DOHH2 (cell line): ENCODE data around the gene SLC2A4RG.

Experiments used
- H3F3A ChIP-seq: fragments of 200-600 bp; sonication (generic), shearing (Covaris generic); 2 replicates; pipeline ENCODE4 v1.6.0; 2016; ENCODE audit warnings: antibody characterized with exemption, mild to moderate bottlenecking; ENCODE audit not compliant: control insufficient read depth, insufficient read depth
- H3K27ac ChIP-seq: fragments of 200-600 bp; sonication (generic); 2 replicates; pipeline ENCODE4 v1.5.1; 2014; ENCODE audit warnings: low read depth, mild to moderate bottlenecking, low read length, moderate library complexity
- H3K27me3 ChIP-seq: fragments of 200-600 bp; sonication (generic); 2 replicates; pipeline ENCODE4 v1.6.1; 2014; ENCODE audit warnings: mild to moderate bottlenecking, low read length, mixed read lengths; ENCODE audit not compliant: control insufficient read depth
- H3K36me3 ChIP-seq: fragments of 200-600 bp; sonication (generic); 2 replicates; pipeline ENCODE4 v1.6.1; 2014; ENCODE audit warnings: mild to moderate bottlenecking, low read length, moderate library complexity, mixed read lengths; ENCODE audit not compliant: control insufficient read depth
- H3K4me1 ChIP-seq: fragments of 200-600 bp; sonication (generic); 2 replicates; pipeline ENCODE4 v1.6.1; 2014; ENCODE audit warnings: mild to moderate bottlenecking, low read length, mixed read lengths; ENCODE audit not compliant: control insufficient read depth
- H3K4me2 ChIP-seq: fragments of 200-600 bp; sonication (generic); 2 replicates; pipeline ENCODE4 v1.6.0; 2014; ENCODE audit warnings: mild to moderate bottlenecking, low read length, moderate library complexity
- H3K4me3 ChIP-seq: fragments of 200-600 bp; sonication (generic); 2 replicates; pipeline ENCODE4 v1.5.1; 2014; ENCODE audit warnings: mild to moderate bottlenecking, low read length, mixed read lengths
- H3K79me2 ChIP-seq: fragments of 200-600 bp; sonication (generic); 2 replicates; pipeline ENCODE4 v1.6.1; 2014; ENCODE audit warnings: mild to moderate bottlenecking, low read length, mixed read lengths; ENCODE audit not compliant: control insufficient read depth
- H3K9me2 ChIP-seq: fragments of 200-600 bp; sonication (generic); replicated peaks from 2 replicates; pipeline ENCODE4 v1.6.1; 2014; ENCODE audit warnings: mild to moderate bottlenecking, low read length, mixed read lengths; ENCODE audit not compliant: control insufficient read depth
- H3K9me3 ChIP-seq: fragments of 200-600 bp; sonication (generic); 2 replicates; pipeline ENCODE4 v1.6.1; 2014; ENCODE audit warnings: antibody characterized with exemption, low read length, mixed read lengths; ENCODE audit not compliant: control insufficient read depth, insufficient read depth
- H4K20me1 ChIP-seq: fragments of 200-600 bp; sonication (generic); 2 replicates; pipeline ENCODE4 v1.6.0; 2014; ENCODE audit warnings: low read depth, mild to moderate bottlenecking, antibody characterized with exemption, low read length, moderate library complexity; ENCODE audit not compliant: control insufficient read depth, insufficient read depth
- EZH2phosphoT487 ChIP-seq: fragments of 200-600 bp; sonication (generic); IDR thresholded peaks from 2 replicates; pipeline ENCODE4 v1.6.1; 2017; ENCODE audit warnings: borderline replicate concordance, mild to moderate bottlenecking, antibody characterized with exemption, low read length, moderate library complexity, mixed read lengths
- TF ChIP-seq, protein P1 (sequence below): fragments of 200-600 bp; sonication (generic); IDR thresholded peaks from one replicate; pipeline ENCODE4 v1.5.1; 2014; ENCODE audit warnings: antibody characterized with exemption, mild to moderate bottlenecking, low read depth, low read length; ENCODE audit not compliant: poor library complexity, severe bottlenecking

The SLC2A4RG gene

DNA sequence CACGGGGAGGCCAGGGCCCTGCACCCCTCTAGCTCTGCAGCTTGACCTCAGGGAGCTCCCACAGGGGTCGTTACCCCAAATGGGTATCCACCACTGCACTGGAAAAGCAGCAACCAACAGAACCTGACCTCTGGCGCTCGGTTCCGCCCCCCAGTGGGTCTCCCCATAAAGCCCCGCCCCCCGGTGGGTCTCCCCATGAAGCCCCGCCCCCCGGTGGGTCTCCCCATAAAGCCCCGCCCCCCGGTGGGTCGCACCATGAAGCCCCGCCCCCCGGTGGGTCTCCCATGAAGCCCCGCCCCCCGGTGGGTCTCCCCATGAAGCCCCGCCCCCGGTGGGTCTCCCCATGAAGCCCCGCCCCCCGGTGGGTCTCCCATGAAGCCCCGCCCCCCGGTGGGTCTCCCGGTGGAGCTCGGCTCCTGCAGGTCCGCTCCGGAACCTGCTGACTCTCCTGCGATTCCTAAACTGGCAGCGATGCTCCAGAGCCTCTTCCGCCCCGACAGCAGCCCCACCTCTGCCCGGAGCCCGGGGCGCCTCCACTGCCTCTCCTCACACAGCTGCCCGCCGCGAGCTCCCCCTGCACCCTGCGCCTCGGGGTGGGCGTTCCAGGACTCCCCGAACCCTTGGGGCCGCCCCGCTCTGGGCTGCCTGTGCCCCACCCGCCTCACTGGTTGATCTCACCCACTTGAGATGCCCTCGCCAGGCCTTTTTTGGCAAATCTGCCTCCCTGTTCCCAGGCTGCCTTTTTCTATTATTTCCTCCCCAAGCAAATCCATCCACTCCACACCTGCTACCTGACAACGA is 12.1 kb downstream of the SLC2A4RG start:
- H3K9me2 ChIP-seq = no peaks in the 10 kb centered on the region
- no peaks in the 10 kb centered on the region for H4K20me1 ChIP-seq
- H3K4me3 ChIP-seq = no peak overlapping the region
- H3K79me2 ChIP-seq = no peaks in the 10 kb centered on the region
- H3K36me3 ChIP-seq = no peaks in the 10 kb centered on the region
- H3F3A ChIP-seq = no peaks in the 10 kb centered on the region
- no peaks in the 10 kb centered on the region for H3K27me3 ChIP-seq
- TF ChIP-seq EZH2phosphoT487 = no peak
- TF ChIP-seq, protein P1, sequence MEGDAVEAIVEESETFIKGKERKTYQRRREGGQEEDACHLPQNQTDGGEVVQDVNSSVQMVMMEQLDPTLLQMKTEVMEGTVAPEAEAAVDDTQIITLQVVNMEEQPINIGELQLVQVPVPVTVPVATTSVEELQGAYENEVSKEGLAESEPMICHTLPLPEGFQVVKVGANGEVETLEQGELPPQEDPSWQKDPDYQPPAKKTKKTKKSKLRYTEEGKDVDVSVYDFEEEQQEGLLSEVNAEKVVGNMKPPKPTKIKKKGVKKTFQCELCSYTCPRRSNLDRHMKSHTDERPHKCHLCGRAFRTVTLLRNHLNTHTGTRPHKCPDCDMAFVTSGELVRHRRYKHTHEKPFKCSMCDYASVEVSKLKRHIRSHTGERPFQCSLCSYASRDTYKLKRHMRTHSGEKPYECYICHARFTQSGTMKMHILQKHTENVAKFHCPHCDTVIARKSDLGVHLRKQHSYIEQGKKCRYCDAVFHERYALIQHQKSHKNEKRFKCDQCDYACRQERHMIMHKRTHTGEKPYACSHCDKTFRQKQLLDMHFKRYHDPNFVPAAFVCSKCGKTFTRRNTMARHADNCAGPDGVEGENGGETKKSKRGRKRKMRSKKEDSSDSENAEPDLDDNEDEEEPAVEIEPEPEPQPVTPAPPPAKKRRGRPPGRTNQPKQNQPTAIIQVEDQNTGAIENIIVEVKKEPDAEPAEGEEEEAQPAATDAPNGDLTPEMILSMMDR = no peak
- H3K9me3 ChIP-seq = no peaks in the 10 kb centered on the region
- no peak overlapping the region for H3K27ac ChIP-seq
- no peak overlapping the region for H3K4me2 ChIP-seq
- H3K4me1 ChIP-seq = peaks cover 14% of the 10 kb centered on the region

- H3K4me2 ChIP-seq = no peak overlapping the region
- peaks cover 9% of the 10 kb centered on the region for H3K4me1 ChIP-seq
- H3K9me3 ChIP-seq = no peaks in the 10 kb centered on the region
- H3K79me2 ChIP-seq = no peaks in the 10 kb centered on the region
- no peak overlapping the region for H3K4me3 ChIP-seq
- H3K36me3 ChIP-seq = no peaks in the 10 kb centered on the region
- no peaks in the 10 kb centered on the region for H4K20me1 ChIP-seq
- no peaks in the 10 kb centered on the region for H3K9me2 ChIP-seq
- H3F3A ChIP-seq = no peaks in the 10 kb centered on the region
- H3K27ac ChIP-seq = no peak overlapping the region
- TF ChIP-seq EZH2phosphoT487 = no peak
- TF ChIP-seq, protein P1 = no peak
- H3K27me3 ChIP-seq = no peaks in the 10 kb centered on the region
Measured at GRCh38 chr20:63752411-63753101, 13.0 kb downstream of the SLC2A4RG start.

DNA sequence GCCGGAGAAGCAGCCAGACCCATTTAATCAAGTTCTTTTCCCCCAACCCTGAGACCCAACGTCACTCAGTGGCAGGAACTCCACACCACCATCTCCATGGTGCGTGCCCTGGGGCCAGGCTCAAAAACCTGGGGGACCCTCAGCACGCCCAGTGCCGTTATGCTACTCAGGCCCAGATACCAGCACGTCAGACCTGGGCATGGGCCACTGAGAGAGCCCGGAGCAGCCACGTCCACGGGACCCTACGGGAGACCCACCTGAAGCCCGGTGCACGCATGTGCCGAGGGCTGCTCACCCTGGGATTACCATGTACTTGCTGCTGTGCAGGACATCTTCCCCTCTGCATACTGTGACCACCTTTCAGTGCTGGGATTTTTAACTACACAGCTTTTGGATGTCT is 13.8 kb downstream of the SLC2A4RG start:
- no peaks in the 10 kb centered on the region for H3K27me3 ChIP-seq
- no peaks in the 10 kb centered on the region for H3K79me2 ChIP-seq
- H3K4me2 ChIP-seq = no peak overlapping the region

More for the DNA sequence above, 13.8 kb downstream of the SLC2A4RG start:
- peaks cover 6% of the 10 kb centered on the region for H3K4me1 ChIP-seq
- no peak overlapping the region for H3K4me3 ChIP-seq
- H3K36me3 ChIP-seq = no peaks in the 10 kb centered on the region
- H4K20me1 ChIP-seq = no peaks in the 10 kb centered on the region
- H3K27ac ChIP-seq = no peak overlapping the region
- H3K9me2 ChIP-seq = no peaks in the 10 kb centered on the region
- TF ChIP-seq, protein P1 = no peak
- TF ChIP-seq EZH2phosphoT487 = no peak
- no peaks in the 10 kb centered on the region for H3F3A ChIP-seq
- H3K9me3 ChIP-seq = no peaks in the 10 kb centered on the region
